Neural cell (in vitro differentiated cells): Measurements from ENCODE around the gene USP9X. TPM values are rescaled to one million over a fixed set of nuclear protein-coding genes. Genes with fewer than 3 reads are reported as not detected.

Experiments
- H2AFZ ChIP-seq: fragments of 200-600, 300-800 bp; sonication (generic), shearing (Covaris generic); 2 replicates; pipeline ENCODE4 v1.6.0; 2014; ENCODE audit warnings: low read depth, mild to moderate bottlenecking, antibody characterized with exemption, low read length, moderate library complexity
- H3F3A ChIP-seq: fragments of 200-600 bp; shearing (Covaris generic); 2 replicates; pipeline ENCODE4 v1.6.1; 2016; ENCODE audit warnings: mild to moderate bottlenecking, moderate library complexity, mixed read lengths, antibody characterized with exemption, low read length; ENCODE audit not compliant: insufficient read depth, poor library complexity, severe bottlenecking
- H3K27ac ChIP-seq: fragments of 200-600, 300-800 bp; sonication (generic), shearing (Covaris generic); 2 replicates; pipeline ENCODE4 v1.5.1; 2014; ENCODE audit warnings: mild to moderate bottlenecking, low read length, moderate library complexity
- H3K27me3 ChIP-seq: fragments of 300-800, 200-600 bp; sonication (generic), shearing (Covaris generic); 2 replicates; pipeline ENCODE4 v1.6.0; 2014; ENCODE audit warnings: mild to moderate bottlenecking, low read depth, low read length, moderate library complexity; ENCODE audit not compliant: insufficient read depth
- H3K36me3 ChIP-seq: fragments of 300-800, 200-600 bp; sonication (generic), shearing (Covaris generic); 2 replicates; pipeline ENCODE4 v1.5.1; 2014; ENCODE audit warnings: mild to moderate bottlenecking, antibody characterized with exemption, low read length, moderate library complexity; ENCODE audit not compliant: insufficient read depth
- H3K4me2 ChIP-seq: fragments of 300-800, 200-600 bp; sonication (generic), shearing (Covaris generic); 2 replicates; pipeline ENCODE4 v1.6.0; 2014; ENCODE audit warnings: mild to moderate bottlenecking, low read length
- H3K4me3 ChIP-seq: fragments of 300-800, 200-600 bp; sonication (generic), shearing (Covaris generic); 2 replicates; pipeline ENCODE4 v1.5.1; 2014; ENCODE audit warnings: mild to moderate bottlenecking, low read length, moderate library complexity
- H3K79me2 ChIP-seq: fragments of 200-600 bp; shearing (Covaris generic); replicated peaks from 2 replicates; pipeline ENCODE4 v1.6.0; 2014; ENCODE audit warnings: mild to moderate bottlenecking, low read length, moderate library complexity; ENCODE audit not compliant: insufficient read depth
- H3K9ac ChIP-seq: fragments of 300-800, 200-600 bp; sonication (generic), shearing (Covaris generic); 2 replicates; pipeline ENCODE4 v1.6.1; 2016; ENCODE audit warnings: mild to moderate bottlenecking, low read length, mixed read lengths
- H3K9me2 ChIP-seq: fragments of 200-600 bp; shearing (Covaris generic); 2 replicates; pipeline ENCODE4 v1.6.1; 2016; ENCODE audit warnings: mild to moderate bottlenecking, low read length, mixed read lengths; ENCODE audit not compliant: insufficient read depth
- H3K9me3 ChIP-seq: fragments of 200-600, 300-800 bp; sonication (generic), shearing (Covaris generic); 2 replicates; pipeline ENCODE4 v1.6.1; 2016; ENCODE audit warnings: mild to moderate bottlenecking, mixed run types, low read length, moderate library complexity, mixed read lengths
- H4K20me1 ChIP-seq: fragments of 200-600 bp; shearing (Covaris generic); 2 replicates; pipeline ENCODE4 v1.6.1; 2016; ENCODE audit warnings: mild to moderate bottlenecking, mixed run types; ENCODE audit not compliant: insufficient read depth
- CTCF ChIP-seq: fragments of 450-650 bp; IDR thresholded peaks from 2 replicates; pipeline ENCODE4 v1.5.1; 2014; ENCODE audit warnings: antibody characterized with exemption, mild to moderate bottlenecking, moderate library complexity; ENCODE audit not compliant: poor library complexity, severe bottlenecking
- EP300 ChIP-seq: fragments of 450-650 bp; conservative IDR thresholded peaks from 2 replicates; pipeline ENCODE4 v1.6.1; 2014; ENCODE audit warnings: antibody characterized with exemption, mild to moderate bottlenecking, moderate library complexity; ENCODE audit not compliant: poor library complexity, severe bottlenecking
- EZH2 ChIP-seq: fragments of 200-600, 300-800 bp; shearing (Covaris generic), sonication (generic); IDR thresholded peaks from 2 replicates; pipeline ENCODE4 v1.6.1; 2014; ENCODE audit warnings: antibody characterized with exemption, low read length, borderline replicate concordance, mild to moderate bottlenecking; ENCODE audit not compliant: insufficient read depth, poor library complexity, severe bottlenecking
- MXI1 ChIP-seq: fragments of 450-650 bp; conservative IDR thresholded peaks from 2 replicates; pipeline ENCODE4 v1.6.1; 2014; ENCODE audit warnings: antibody characterized with exemption, mild to moderate bottlenecking; ENCODE audit not compliant: poor library complexity, severe bottlenecking
- POLR2AphosphoS5 ChIP-seq: IDR thresholded peaks from 2 replicates; pipeline ENCODE4 v1.6.1; 2012
- RAD21 ChIP-seq: fragments of 450-650 bp; conservative IDR thresholded peaks from 2 replicates; pipeline ENCODE4 v1.6.1; 2014; ENCODE audit warnings: antibody characterized with exemption, mild to moderate bottlenecking, moderate library complexity
- SMC3 ChIP-seq: fragments of 450-650 bp; conservative IDR thresholded peaks from 2 replicates; pipeline ENCODE4 v1.6.1; 2014; ENCODE audit warnings: antibody characterized with exemption, mild to moderate bottlenecking, moderate library complexity; ENCODE audit not compliant: poor library complexity
- TAF1 ChIP-seq: IDR thresholded peaks from 2 replicates; pipeline ENCODE4 v1.6.1; 2012; ENCODE audit warnings: low read depth
- polyA plus RNA-seq: library from polyadenylated mRNA; depleted of rRNA; stranded (reverse); fragments of >200 nt; gene quantifications from 2 replicates; pipeline ENCODE4 v1.2.3, GENCODE V29; 2014
- TF ChIP-seq, protein P1 (sequence below): IDR thresholded peaks from 2 replicates; pipeline ENCODE4 v1.6.1; 2012; ENCODE audit warnings: borderline replicate concordance

USP9X gene
- polyA plus RNA-seq, 1 donor from 2014 or later, result 36.1 TPM

- peaks cover 37% of the 10 kb centered on the region for H3K79me2 ChIP-seq
- H2AFZ ChIP-seq, result no peak overlapping the region
- no peak overlapping the region for H3K4me2 ChIP-seq
- H3F3A ChIP-seq, result no peaks in the 10 kb centered on the region
- H3K27me3 ChIP-seq, result no peaks in the 10 kb centered on the region
- TF ChIP-seq EZH2, result no peak
- no peak for TF ChIP-seq EP300
- no peak for TF ChIP-seq TAF1
- TF ChIP-seq MXI1, result no peak
- no peak for TF ChIP-seq POLR2AphosphoS5
- TF ChIP-seq, protein P1, sequence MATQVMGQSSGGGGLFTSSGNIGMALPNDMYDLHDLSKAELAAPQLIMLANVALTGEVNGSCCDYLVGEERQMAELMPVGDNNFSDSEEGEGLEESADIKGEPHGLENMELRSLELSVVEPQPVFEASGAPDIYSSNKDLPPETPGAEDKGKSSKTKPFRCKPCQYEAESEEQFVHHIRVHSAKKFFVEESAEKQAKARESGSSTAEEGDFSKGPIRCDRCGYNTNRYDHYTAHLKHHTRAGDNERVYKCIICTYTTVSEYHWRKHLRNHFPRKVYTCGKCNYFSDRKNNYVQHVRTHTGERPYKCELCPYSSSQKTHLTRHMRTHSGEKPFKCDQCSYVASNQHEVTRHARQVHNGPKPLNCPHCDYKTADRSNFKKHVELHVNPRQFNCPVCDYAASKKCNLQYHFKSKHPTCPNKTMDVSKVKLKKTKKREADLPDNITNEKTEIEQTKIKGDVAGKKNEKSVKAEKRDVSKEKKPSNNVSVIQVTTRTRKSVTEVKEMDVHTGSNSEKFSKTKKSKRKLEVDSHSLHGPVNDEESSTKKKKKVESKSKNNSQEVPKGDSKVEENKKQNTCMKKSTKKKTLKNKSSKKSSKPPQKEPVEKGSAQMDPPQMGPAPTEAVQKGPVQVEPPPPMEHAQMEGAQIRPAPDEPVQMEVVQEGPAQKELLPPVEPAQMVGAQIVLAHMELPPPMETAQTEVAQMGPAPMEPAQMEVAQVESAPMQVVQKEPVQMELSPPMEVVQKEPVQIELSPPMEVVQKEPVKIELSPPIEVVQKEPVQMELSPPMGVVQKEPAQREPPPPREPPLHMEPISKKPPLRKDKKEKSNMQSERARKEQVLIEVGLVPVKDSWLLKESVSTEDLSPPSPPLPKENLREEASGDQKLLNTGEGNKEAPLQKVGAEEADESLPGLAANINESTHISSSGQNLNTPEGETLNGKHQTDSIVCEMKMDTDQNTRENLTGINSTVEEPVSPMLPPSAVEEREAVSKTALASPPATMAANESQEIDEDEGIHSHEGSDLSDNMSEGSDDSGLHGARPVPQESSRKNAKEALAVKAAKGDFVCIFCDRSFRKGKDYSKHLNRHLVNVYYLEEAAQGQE, result no peak
- no peak for TF ChIP-seq SMC3
- no peak for TF ChIP-seq RAD21
- no peak for TF ChIP-seq CTCF
- H3K4me3 ChIP-seq, result no peak overlapping the region
- no peak overlapping the region for H3K27ac ChIP-seq
- no peaks in the 10 kb centered on the region for H3K9me2 ChIP-seq
- H3K36me3 ChIP-seq, result no peaks in the 10 kb centered on the region
- H4K20me1 ChIP-seq, result no peaks in the 10 kb centered on the region
- H3K9ac ChIP-seq, result no peak overlapping the region
- no peaks in the 10 kb centered on the region for H3K9me3 ChIP-seq
Measured at GRCh38 chrX:41122664-41123257, 37.5 kb downstream of the USP9X start.

- Histone ChIP-seq H2AFZ (no peak overlapping the region), H3F3A (no peaks in the 10 kb centered on the region), H3K4me3 (no peak overlapping the region), H3K9me2 (no peaks in the 10 kb centered on the region), H3K27ac (no peak overlapping the region), H3K79me2 (peaks cover 14% of the 10 kb centered on the region), H3K9ac (no peak overlapping the region), H3K4me2 (no peak overlapping the region), H4K20me1 (no peaks in the 10 kb centered on the region), H3K27me3 (no peaks in the 10 kb centered on the region), H3K9me3 (no peaks in the 10 kb centered on the region), H3K36me3 (no peaks in the 10 kb centered on the region)
- TF ChIP-seq EZH2 (no peak), RAD21 (no peak), TAF1 (no peak)
Measured at GRCh38 chrX:41127477-41128192, 42.4 kb downstream of the USP9X start.
